Activated CD4-positive, alpha-beta T cell treated with anti-CD3 and anti-CD28 coated beads for 36 hours (primary cell): ENCODE measurements around the gene LMBRD2. TPM values are rescaled to one million over a fixed set of nuclear protein-coding genes. Genes with fewer than 3 reads are reported as not detected.
"Not testable (repeated sequence)": the region's sequence is repeated elsewhere in the genome, so short reads cannot be mapped to it uniquely, and the experiment has no call there.

Source experiments
- ATAC-seq: fragments of 200-7000 bp; cut with Tn5 transposase; one replicate; pipeline ENCODE4 v1.10.0; 2021; ENCODE audit warnings: mild to moderate bottlenecking, moderate library complexity
- CTCF ChIA-PET: fragments of 350-600 bp; sonication (Branson Sonifier 250); formaldehyde crosslinking; loops from one replicate; lab custom pipeline; 2021; ENCODE audit warnings: antibody characterized with exemption; lab: Charles Lee
- POLR2A ChIA-PET: fragments of 350-600 bp; sonication (Branson Sonifier 250); formaldehyde crosslinking; loops from one replicate; lab custom pipeline; 2021; ENCODE audit warnings: antibody characterized with exemption, inconsistent platforms; lab: Charles Lee
- DNase-seq: peaks from one replicate; pipeline ENCODE4 v3.0.0-alpha.2; 2020
- H3K27ac Mint-ChIP-seq: one replicate; pipeline ENCODE4 v1.8.0; 2021; ENCODE audit warnings: mixed read lengths
- H3K27me3 Mint-ChIP-seq: one replicate; pipeline ENCODE4 v1.8.0; 2021; ENCODE audit warnings: mixed read lengths
- H3K36me3 Mint-ChIP-seq: one replicate; pipeline ENCODE4 v1.8.0; 2021; ENCODE audit warnings: low read depth, mixed read lengths
- H3K4me1 Mint-ChIP-seq: one replicate; pipeline ENCODE4 v1.8.0; 2021; ENCODE audit warnings: mixed read lengths
- H3K4me3 Mint-ChIP-seq: one replicate; pipeline ENCODE4 v1.8.0; 2021; ENCODE audit warnings: mild to moderate bottlenecking, moderate library complexity, mixed read lengths
- H3K9me3 Mint-ChIP-seq: one replicate; pipeline ENCODE4 v1.8.0; 2021; ENCODE audit warnings: low read depth, mixed read lengths
- intact Hi-C, 2 experiments: fragments of 100-400 bp; cut with DNase I in 1 of 2; cut with micrococcal nuclease in 1 of 2; formaldehyde crosslinking; loops; one replicate each; pipeline versions ENCODE4 v1.14.2 to v1.15.1; 2022 to 2024; cut with DNase I, micrococcal nuclease
- total RNA-seq, 2 experiments: library from RNA; stranded (reverse); gene quantifications; one replicate each; pipeline ENCODE4 v1.2.3, GENCODE V29; 2021

Gene LMBRD2
- total RNA-seq, 2 experiments from 2014 or later, result 9.3 to 10.2 TPM

- intact Hi-C loops, result no loop called here
- ATAC-seq (no peak), DNase-seq (no peak)
- H3K27me3 Mint-ChIP-seq, result no peaks in the 10 kb centered on the region
- ChIA-PET POLR2A (no interaction called here), CTCF (interaction anchor here (1.4 kb wide), 1 partner anchor 11 kb away, joined by 4 read pairs; no protein-coding TSS in a partner anchor)
- no peak overlapping the region for H3K27ac Mint-ChIP-seq
- H3K4me1 Mint-ChIP-seq, result peaks cover 29% of the 10 kb centered on the region
- H3K36me3 Mint-ChIP-seq, result peaks cover 4% of the 10 kb centered on the region
- no peak overlapping the region for H3K4me3 Mint-ChIP-seq
- H3K9me3 Mint-ChIP-seq, result no peaks in the 10 kb centered on the region
These were observed 5.3 kb downstream of the LMBRD2 start for GRCh38 chr5:36146390-36146789.

DNA sequence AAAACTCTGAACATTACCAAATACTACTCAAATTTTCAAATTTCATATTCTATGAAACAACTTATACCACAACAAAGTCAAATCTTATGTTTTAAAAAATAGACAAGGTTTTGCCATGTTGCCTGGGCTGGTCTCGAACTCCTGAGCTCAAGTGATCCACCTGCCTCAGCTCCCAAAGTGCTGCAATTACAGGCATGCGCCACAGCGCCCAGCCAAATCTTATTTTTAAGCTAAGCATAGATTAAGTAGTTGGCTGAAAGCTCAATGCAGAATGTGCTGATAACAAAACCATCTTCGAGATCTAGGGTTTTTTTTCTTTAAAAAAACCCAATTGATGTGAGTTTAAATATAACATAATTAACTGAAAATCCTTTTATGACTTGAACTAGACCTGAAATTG is 6.4 kb downstream of the LMBRD2 start:
- H3K27ac Mint-ChIP-seq, result no peak overlapping the region
- H3K27me3 Mint-ChIP-seq, result no peaks in the 10 kb centered on the region
- peaks cover 25% of the 10 kb centered on the region for H3K4me1 Mint-ChIP-seq
- DNase-seq (no peak), ATAC-seq (no peak)
- H3K36me3 Mint-ChIP-seq, result peaks cover 13% of the 10 kb centered on the region
- POLR2A ChIA-PET, result no interaction called here
- CTCF ChIA-PET, result interaction anchor here (1.4 kb wide), 1 partner anchor 12 kb away, joined by 4 read pairs; no protein-coding TSS in a partner anchor
- no peaks in the 10 kb centered on the region for H3K9me3 Mint-ChIP-seq
- intact Hi-C loops, result no loop called here
- no peak overlapping the region for H3K4me3 Mint-ChIP-seq

DNA sequence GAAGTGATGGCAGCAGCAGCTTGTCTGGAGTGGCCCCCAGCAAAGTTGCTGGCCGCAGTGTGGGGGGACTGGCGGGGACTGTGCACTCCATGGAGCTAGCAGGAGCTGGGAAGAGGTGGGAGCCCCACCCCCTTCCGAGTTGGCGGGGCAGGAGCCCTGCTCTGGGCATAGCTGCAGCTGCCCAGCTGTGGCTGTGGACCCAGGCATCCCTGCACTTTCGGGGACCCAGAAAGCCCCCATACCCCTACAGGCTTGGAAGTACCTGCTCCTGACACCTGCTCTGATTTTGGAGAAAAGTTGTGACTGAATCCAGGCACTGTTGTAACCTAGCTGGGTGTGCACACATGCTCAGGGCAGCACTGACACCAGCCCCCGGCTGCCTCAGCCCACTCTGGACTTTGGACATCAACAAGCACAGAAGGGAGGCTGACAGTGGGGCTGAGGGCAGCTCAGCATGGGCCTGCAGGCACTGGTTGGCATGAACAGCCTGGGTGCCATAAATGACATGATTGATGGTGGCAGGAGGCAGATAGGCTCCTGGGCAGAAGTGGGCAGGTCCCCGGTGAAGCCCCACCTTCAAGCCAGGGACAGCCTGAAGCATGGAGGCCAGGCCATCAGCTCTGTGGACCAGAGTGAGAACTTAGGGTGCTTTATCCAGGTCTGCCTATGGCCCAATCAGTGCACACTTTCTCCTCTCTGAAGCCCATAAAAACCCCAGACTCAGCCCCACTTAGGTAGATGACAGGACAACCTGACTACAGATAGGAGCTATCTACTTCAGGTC is 12.6 kb downstream of the LMBRD2 start:
- DNase-seq, result no peak
- POLR2A ChIA-PET, result interaction anchor here (2.2 kb wide), 1 partner anchor 12 kb away, joined by 7 read pairs; the partner anchor contains the start of genes LMBRD2 and SKP2
- intact Hi-C loops, result no loop called here
- ATAC-seq, result no peak
- peaks cover 42% of the 10 kb centered on the region for H3K36me3 Mint-ChIP-seq
- CTCF ChIA-PET, result interaction anchor here (0.5 to 1.9 kb wide), 7 partner anchors 9 to 126 kb away, joined by 3 to 4 read pairs (median 3); no protein-coding TSS in a partner anchor
- peaks cover 2% of the 10 kb centered on the region for H3K9me3 Mint-ChIP-seq
- H3K4me3 Mint-ChIP-seq, result no peak overlapping the region
- H3K4me1 Mint-ChIP-seq, result no peaks in the 10 kb centered on the region
- H3K27ac Mint-ChIP-seq, result no peak overlapping the region
- no peaks in the 10 kb centered on the region for H3K27me3 Mint-ChIP-seq

GRCh38 chr5:36136581-36136980 is 15.1 kb downstream of the LMBRD2 start:
- H3K36me3 Mint-ChIP-seq, result peaks cover 45% of the 10 kb centered on the region
- no peak overlapping the region for H3K4me3 Mint-ChIP-seq
- POLR2A ChIA-PET, result no interaction called here
- CTCF ChIA-PET, result no interaction called here
- H3K27me3 Mint-ChIP-seq, result no peaks in the 10 kb centered on the region
- intact Hi-C loops, result no loop called here
- ATAC-seq (no peak), DNase-seq (no peak)
- no peak overlapping the region for H3K27ac Mint-ChIP-seq
- H3K4me1 Mint-ChIP-seq, result no peaks in the 10 kb centered on the region
- H3K9me3 Mint-ChIP-seq, result peaks cover 2% of the 10 kb centered on the region

GRCh38 chr5:36135988-36136387 is 15.7 kb downstream of the LMBRD2 start:
- intact Hi-C loops, result no loop called here
- peaks cover 2% of the 10 kb centered on the region for H3K9me3 Mint-ChIP-seq
- DNase-seq (no peak), ATAC-seq (no peak)
- H3K36me3 Mint-ChIP-seq, result peaks cover 46% of the 10 kb centered on the region
- no peak overlapping the region for H3K4me3 Mint-ChIP-seq
- H3K27me3 Mint-ChIP-seq, result no peaks in the 10 kb centered on the region
- ChIA-PET POLR2A (no interaction called here), CTCF (no interaction called here)
- no peak overlapping the region for H3K27ac Mint-ChIP-seq
- peaks cover 2% of the 10 kb centered on the region for H3K4me1 Mint-ChIP-seq

GRCh38 chr5:36133009-36133408 is 18.7 kb downstream of the LMBRD2 start:
- peaks cover 46% of the 10 kb centered on the region for H3K36me3 Mint-ChIP-seq
- POLR2A ChIA-PET, result interaction anchor here (0.7 kb wide), 1 partner anchor 169 kb away, joined by 3 read pairs; no protein-coding TSS in a partner anchor

GRCh38 chr5:36129666-36130065 is 22.0 kb downstream of the LMBRD2 start:
- H3K4me3 Mint-ChIP-seq, H3K4me1 Mint-ChIP-seq, DNase-seq, H3K27me3 Mint-ChIP-seq, intact Hi-C loops, POLR2A ChIA-PET, ATAC-seq, H3K27ac Mint-ChIP-seq, CTCF ChIA-PET: not testable (repeated sequence)
- H3K36me3 Mint-ChIP-seq, result peaks cover 51% of the 10 kb centered on the region
- peaks cover 11% of the 10 kb centered on the region for H3K9me3 Mint-ChIP-seq

More at GRCh38 chr5:36133009-36133408, 18.7 kb downstream of the LMBRD2 start:
- H3K27ac Mint-ChIP-seq, H3K4me3 Mint-ChIP-seq, intact Hi-C loops, ATAC-seq, H3K4me1 Mint-ChIP-seq, H3K27me3 Mint-ChIP-seq, DNase-seq: not testable (repeated sequence)
- peaks cover 11% of the 10 kb centered on the region for H3K9me3 Mint-ChIP-seq
- CTCF ChIA-PET, result interaction anchor here (1.1 kb wide), 1 partner anchor 19 kb away, joined by 3 read pairs; the partner anchor contains the start of genes LMBRD2 and SKP2

- ChIA-PET CTCF (no interaction called here), POLR2A (no interaction called here)
- no peaks in the 10 kb centered on the region for H3K27me3 Mint-ChIP-seq
- DNase-seq (no peak), ATAC-seq (no peak)
- peaks cover 11% of the 10 kb centered on the region for H3K9me3 Mint-ChIP-seq
- no peak overlapping the region for H3K27ac Mint-ChIP-seq
- intact Hi-C loops, result no loop called here
- H3K36me3 Mint-ChIP-seq, result peaks cover 50% of the 10 kb centered on the region
- no peak overlapping the region for H3K4me3 Mint-ChIP-seq
- H3K4me1 Mint-ChIP-seq, result peaks cover 6% of the 10 kb centered on the region
These were observed 22.9 kb downstream of the LMBRD2 start for GRCh38 chr5:36128795-36129194.

GRCh38 chr5:36125868-36126267 is 25.8 kb downstream of the LMBRD2 start:
- H3K27me3 Mint-ChIP-seq, result no peaks in the 10 kb centered on the region
- H3K4me1 Mint-ChIP-seq, result peaks cover 4% of the 10 kb centered on the region
- intact Hi-C loops, result no loop called here
- H3K36me3 Mint-ChIP-seq, result peaks cover 43% of the 10 kb centered on the region
- H3K9me3 Mint-ChIP-seq, result peaks cover 11% of the 10 kb centered on the region
- no peak overlapping the region for H3K27ac Mint-ChIP-seq
- ChIA-PET POLR2A (no interaction called here), CTCF (interaction anchor here (1.4 to 2.1 kb wide), 2 partner anchors 12 to 15 kb away, joined by 5 to 6 read pairs; no protein-coding TSS in a partner anchor)
- no peak overlapping the region for H3K4me3 Mint-ChIP-seq
- DNase-seq (no peak), ATAC-seq (peak; percentile 30)

DNA sequence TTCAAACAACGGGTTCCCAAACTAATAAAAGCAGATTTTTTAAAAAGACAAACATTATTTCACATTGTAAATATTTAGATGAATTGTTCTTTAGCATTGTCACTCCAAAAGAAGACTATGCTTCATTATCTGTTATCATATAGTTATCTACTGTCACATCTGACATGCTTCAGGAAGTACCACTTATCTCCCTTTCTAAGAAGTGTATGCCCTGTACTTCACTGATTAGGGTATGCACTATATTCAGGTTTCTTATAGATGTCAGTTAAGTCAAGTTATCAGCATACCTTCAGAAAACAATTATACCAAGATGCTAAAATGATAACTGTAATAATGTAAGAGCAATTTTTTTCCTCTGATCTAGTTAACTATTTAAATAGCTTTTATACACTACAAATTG is 40.4 kb downstream of the LMBRD2 start:
- Mint-ChIP-seq H3K27ac (no peak overlapping the region), H3K4me1 (no peaks in the 10 kb centered on the region), H3K9me3 (no peaks in the 10 kb centered on the region), H3K27me3 (no peaks in the 10 kb centered on the region), H3K4me3 (no peak overlapping the region), H3K36me3 (peaks cover 26% of the 10 kb centered on the region)
- POLR2A ChIA-PET, result no interaction called here
- intact Hi-C loops, result no loop called here
- DNase-seq (no peak), ATAC-seq (no peak)
- CTCF ChIA-PET, result interaction anchor here (0.5 to 1.4 kb wide), 4 partner anchors 14 to 1401 kb away, joined by 3 to 5 read pairs (median 4); no protein-coding TSS in a partner anchor

- POLR2A ChIA-PET, result no interaction called here
- no peak for ATAC-seq
- H3K27me3 Mint-ChIP-seq, result no peaks in the 10 kb centered on the region
These were observed 42.8 kb downstream of the LMBRD2 start for GRCh38 chr5:36108758-36109460.

More at GRCh38 chr5:36108758-36109460, 42.8 kb downstream of the LMBRD2 start:
- H3K27ac Mint-ChIP-seq, result no peak overlapping the region
- no peak for DNase-seq
- peaks cover 27% of the 10 kb centered on the region for H3K36me3 Mint-ChIP-seq
- H3K9me3 Mint-ChIP-seq, result no peaks in the 10 kb centered on the region
- CTCF ChIA-PET, result interaction anchor here (0.9 kb wide), 1 partner anchor 21 kb away, joined by 3 read pairs; no protein-coding TSS in a partner anchor
- H3K4me1 Mint-ChIP-seq, result no peaks in the 10 kb centered on the region
- H3K4me3 Mint-ChIP-seq, result no peak overlapping the region
- intact Hi-C loops, result no loop called here
